Stimulated activated CD8-positive, alpha-beta memory T cell treated with anti-CD3 and anti-CD28 coated beads, Interleukin-15, amount 100 ng/mL, for 48 hours (primary cell): Measurements from ENCODE around the gene TSPAN17.
"Not testable (repeated sequence)": the region's sequence is repeated elsewhere in the genome, so short reads cannot be mapped to it uniquely, and the experiment has no call there.

ENCODE experiments used
- DNase-seq, 2 donors: peaks; one replicate each; pipeline ENCODE4 v3.0.0-alpha.2; 2020; ENCODE audit warnings: low read depth in 2 of 2

TSPAN17 gene, protein sequence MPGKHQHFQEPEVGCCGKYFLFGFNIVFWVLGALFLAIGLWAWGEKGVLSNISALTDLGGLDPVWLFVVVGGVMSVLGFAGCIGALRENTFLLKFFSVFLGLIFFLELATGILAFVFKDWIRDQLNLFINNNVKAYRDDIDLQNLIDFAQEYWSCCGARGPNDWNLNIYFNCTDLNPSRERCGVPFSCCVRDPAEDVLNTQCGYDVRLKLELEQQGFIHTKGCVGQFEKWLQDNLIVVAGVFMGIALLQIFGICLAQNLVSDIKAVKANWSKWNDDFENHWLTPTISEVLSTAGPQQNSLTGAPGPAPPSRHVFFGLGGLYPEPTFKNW

DNA sequence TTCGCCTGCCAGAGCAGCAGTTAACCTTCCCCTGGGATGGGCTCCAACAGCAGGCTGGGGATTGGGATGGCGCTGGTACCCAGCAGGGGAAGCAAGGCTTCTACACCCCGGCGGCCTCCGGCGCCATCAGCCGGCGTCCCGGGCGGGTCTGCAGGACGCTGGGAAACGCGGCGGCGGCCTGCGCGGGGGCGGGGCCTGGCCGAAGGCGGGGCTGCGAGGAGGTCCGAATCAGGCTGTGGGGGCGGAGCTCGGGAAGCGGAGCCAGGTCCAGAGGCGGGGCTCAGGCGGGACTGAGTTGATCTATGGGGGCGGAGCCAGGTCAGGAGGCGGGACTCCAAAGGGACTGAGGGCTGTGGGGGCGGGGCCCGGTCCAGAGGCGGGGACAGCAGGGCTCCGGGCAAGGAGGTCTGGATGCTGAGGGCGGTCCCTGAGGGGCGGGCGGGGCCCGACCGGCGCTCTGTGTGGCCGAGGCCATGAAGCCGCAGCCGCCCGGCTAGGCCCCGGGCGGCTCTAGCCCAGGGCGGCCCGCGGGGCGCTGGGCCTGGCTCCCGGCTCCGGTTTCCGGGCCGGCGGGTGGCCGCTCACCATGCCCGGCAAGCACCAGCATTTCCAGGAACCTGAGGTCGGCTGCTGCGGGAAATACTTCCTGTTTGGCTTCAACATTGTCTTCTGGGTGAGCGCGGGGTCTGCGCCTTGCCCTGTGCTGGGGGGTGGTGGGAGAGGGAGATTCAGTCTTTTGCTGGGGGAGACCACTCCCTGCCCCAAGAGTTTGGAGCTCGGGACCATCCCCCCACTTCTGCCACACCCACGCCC is at the start of gene TSPAN17:
Gene TSPAN17 (plus strand): TSS at position 455 of the 813 bp plus-strand sequence. CDS start 132 bp downstream, at position 587.
- peak; percentile 100 for DNase-seq

DNA sequence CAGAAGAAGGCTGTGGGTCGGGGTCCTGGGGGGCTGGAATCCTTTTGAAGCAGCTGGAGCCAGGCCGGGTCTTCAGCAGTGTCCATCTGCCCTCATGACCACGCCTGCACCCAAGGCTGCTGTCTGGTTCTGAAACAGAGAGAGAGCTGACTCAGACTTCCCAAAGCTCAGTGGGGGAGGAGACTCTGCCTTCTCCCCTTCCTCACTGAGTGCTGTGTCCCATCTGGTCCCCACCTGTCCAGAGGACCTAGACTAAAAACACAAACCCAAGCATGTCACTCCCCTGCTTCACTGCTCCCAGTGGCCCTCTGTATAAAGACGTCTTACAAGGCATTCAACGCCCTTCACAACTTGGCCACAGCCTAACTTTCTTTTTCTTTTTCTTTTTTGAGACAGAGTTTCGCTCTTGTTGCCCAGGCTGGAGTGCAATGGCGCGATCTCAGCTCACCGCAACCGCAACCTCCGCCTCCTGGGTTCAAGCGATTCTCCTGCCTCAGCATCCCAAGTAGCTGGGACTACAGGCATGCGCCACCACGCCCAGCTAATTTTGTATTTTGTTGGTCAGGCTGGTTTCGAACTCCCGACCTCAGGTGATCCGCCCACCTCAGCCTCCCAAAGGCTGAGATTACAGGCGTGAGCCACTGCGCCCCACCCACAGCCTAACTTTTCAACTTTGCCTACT is 47.4 kb upstream of the TSPAN17 start:
- not testable (repeated sequence) for DNase-seq

DNA sequence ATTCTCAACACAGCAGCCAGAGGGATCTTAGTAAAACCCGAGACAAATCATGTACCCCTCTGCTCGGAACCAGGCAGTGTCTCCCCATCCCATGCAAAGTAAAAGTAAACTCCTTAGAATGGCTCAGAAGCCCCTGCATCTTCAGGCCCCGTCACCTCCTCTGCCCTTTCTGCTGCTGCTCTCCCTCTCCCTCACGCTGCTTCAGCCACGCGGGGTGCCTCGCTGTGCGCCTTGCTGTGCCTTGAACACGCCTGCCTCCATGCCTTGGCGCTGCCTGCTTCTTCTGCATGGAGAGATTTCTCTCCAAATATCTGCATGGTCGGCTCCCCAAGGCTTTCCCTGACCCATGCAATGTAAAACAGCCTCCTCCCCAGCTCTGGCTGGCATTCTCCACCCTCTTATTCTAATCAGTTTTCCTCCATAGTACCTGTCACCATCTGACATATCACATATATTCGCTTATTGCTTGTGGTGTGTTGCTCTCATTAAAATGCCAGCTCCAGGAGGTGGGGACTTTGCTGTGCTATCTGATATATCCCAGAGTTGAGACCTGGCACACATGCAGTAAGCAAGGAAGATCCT is 45.3 kb upstream of the TSPAN17 start:
- no peak for DNase-seq

DNA sequence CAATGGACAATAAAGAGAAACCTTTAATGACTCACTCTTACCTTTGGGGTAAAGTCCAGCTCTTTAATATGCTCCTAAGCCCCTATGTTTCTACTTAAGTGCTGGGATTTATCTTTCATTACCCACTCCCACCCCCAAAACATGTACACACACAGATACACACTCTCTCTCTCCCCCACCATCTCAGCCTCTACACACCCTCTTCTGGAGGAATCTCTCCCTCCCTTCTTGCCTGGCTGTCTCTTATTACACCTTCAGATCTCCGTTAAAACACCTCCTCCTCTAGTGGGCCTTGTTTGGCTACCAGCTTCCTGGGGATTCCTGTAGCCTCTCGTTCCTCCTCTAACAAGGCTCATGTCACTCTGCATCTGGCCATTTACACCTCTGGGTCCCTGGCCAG is 44.2 kb upstream of the TSPAN17 start:
- DNase-seq, result no peak

DNA sequence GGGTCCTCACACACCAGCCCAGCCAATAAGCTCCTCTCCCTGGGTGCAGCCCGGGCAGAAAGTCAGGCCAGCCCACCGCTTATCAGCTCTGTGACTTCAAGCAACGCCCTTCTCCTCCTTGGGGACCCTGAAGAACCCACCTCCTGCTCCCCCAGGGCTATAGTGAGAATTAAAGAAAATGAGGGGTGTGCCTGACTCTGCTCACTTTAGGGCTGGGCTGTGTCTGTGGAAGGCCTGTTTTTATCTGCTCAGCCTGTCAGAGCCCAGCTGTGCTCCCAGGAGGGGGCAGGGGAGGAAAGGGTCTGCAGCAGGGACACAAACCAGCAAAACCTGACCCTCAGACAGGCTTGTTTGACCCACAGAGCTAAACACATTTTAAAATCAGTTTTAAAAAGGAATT is 41.3 kb upstream of the TSPAN17 start:
- no peak for DNase-seq

DNA sequence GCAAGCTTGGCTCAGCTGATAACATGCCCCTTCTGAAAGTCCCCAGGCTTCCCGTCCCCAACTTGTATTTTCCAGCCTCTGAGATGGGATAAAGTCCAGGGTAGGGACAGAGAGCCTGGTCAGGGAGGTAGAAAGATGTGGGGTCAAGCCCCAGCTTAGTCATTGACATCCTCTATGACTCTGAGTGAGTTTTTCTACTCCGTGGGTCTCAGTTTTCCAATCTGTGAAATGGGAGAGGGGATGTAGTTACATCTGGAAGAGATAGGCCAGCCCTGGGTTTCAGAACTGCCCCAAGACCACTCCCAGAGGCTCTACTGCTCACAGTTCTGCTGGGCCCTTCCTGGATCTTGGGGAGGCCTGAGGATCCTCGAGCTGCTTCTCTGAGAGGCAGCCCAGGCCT is 40.4 kb upstream of the TSPAN17 start:
- DNase-seq, result no peak

DNA sequence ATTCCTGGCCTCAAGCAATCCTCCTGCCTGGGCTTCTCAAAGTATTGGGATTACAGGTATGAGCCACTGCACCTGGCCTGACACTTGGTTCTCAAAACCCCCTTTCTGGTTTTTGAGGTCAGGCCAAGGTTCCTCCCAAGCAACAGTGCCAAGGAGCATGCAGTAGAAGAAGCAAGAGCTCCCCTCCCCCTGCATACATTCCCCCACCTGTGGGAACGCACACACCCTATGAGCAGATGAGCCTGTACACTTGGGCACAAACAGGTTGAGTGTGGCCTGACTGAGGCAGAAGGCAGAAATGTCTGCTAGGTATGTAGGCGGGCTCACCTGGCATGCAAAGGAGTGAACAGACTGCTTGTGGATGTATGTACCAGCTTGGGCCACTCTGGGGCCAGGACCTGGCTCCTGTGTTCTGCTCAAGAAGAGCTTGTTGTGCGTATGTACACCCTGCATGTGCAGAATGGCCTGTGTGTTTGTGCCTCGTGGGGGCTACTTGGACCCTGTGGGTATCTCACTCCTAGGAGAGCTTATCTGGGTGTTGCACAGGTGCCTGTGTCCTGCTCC is 39.1 kb upstream of the TSPAN17 start:
- no peak for DNase-seq

DNA sequence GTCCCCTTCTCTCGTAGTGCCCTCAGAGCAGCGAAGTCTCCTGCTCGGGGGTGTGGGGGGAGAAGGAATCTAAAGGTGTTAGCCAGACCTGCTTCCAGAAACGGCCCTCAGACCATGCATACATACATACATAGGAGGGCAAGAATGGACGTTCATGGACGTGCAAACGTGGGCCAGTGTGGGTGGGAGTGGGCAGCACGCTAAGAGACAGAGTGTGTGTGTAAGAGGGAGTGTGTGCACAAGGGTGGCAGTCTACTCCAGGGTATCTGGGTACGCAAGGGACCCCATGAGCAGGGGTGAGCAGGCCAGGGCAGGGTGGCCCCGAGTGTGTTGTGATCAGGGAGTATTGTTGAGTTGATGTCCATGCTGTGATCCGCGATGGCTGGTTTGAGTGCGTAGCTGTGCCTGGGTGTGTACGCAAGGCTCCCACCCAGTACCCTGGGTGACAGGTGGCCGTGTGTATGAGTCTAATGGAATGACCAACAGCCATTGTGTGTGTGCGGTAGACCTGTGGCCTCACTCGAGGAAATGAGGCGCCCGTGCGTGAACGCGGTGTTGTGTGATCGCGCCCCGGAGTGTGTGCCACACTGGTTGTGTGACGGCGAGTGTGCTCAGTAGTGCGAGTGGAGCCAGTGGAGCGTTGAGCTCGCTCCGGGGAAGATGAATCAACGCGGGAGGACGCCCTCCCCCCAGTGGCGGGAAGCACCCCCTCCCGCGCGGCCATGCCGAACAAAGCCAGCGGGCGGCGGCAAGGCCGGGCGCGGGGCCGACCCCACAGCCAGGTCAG is 38.2 kb upstream of the TSPAN17 start:
- DNase-seq, result no peak

DNA sequence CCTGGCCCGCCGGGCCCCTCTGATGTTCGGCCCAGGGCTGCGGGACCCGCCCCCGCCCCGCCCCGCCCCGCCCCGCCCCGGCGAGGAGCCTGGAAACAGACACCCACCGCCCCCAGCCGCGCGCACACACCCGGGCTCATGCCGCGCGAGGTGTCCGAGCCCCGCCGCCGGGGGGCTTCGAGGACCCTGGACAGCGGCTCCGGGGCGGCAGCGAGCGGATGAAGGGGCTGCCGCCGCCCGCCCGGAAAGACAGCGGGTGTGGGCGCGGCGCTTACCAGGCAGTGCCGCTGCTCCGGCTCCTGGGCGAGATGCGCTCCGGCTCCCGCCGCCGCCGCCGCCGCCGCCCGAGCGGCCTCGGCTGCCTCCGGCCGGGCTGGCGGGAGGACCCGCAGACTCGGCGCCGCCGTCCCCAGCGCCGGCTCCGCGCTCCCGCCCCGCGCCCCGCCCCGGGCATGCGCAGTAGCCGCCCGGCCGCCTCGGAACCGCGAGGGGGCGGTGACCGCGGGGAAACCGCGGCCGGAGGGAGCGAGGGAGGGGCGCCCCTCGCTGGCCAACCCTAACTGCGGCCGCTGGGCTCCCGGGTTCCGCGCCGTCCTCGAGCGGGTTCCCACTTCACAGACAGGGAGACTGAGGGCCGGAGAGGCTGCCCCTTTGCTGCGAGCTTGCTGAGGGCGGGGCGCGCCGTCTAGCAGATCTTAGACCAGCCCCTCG is 37.4 kb upstream of the TSPAN17 start, which contains the start of gene GPRIN1:
Gene GPRIN1 (minus strand): TSS at position 433 of the 711 bp plus-strand sequence. CDS start 10,322 bp downstream, outside the sequence.
- DNase-seq, result peak; percentile 47 to 57

DNA sequence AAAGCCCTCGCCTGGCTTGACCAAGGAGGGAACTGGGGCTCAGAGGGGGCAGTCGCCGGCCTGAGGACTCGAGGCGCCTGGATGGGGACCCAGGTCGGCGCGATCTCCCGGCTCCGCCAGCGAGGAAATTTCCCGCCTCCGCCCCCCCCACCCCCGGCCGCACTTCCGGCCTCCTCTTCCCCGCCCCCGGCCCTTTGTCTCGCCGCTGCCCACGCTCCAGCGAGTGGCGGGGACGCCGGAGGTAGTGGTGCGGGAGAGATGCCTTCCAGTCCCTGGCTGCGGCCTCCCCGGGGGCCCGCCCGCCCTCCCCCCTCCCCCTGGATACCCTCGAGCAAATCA is 36.9 kb upstream of the TSPAN17 start:
- no peak for DNase-seq

DNA sequence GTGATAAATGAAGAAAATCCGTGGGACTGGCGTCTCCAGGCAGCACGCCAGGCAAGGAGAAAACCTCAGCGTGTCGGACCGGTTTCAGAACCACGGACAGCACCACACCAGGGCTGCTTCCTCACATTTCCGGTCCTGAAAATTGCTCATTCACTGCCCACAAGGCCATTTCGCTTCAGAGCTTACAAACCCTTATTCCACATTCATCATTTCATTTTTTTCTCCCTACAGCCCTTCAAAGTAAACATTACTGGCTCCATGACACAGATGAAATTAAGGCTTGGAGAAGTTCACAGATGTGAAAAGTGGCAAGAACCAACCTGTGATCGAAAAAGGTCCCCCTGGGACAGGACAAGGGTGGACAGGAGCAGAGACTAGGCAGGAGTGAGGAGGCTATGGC is 35.8 kb upstream of the TSPAN17 start:
- peak; percentile 22 to 25 for DNase-seq

DNA sequence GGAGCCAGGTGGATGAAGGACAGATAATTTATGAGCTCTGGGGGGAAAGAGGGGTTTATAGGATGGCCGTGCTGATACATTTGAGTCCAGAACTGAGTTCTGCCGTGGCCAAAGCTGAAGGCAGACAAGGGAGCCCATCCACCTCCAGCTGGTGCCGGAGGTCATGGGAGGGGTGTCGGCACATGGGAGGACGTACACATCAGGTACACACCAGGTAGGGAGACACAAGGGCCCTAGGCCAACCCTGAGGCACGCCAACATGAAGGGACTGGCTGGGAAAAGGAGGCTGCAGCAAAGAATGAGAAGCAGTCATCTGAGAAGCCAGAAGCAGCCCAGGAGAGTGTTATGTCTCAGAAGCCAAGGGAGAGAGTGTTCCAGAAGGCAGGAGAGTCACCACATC is 35.3 kb upstream of the TSPAN17 start:
- DNase-seq, result no peak

DNA sequence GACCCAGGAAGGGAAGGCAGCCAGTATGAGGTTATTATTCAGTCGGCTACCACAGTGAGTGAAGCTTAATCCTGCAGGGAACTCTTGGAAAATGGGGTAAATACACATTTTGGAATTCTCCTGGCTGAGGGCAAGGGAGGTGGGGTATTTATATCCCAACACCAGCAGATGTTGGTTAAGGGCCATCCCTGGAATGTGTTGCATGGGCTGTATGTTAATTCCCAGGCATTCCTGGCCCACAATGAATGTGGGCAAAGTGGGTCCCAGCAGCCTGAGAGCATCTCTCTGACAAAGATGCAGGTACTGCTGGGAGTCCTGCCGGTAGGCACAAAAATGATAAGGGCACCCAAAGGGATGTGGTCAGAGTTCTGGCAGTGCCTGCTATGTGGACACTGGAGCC is 34.4 kb upstream of the TSPAN17 start:
- no peak for DNase-seq

DNA sequence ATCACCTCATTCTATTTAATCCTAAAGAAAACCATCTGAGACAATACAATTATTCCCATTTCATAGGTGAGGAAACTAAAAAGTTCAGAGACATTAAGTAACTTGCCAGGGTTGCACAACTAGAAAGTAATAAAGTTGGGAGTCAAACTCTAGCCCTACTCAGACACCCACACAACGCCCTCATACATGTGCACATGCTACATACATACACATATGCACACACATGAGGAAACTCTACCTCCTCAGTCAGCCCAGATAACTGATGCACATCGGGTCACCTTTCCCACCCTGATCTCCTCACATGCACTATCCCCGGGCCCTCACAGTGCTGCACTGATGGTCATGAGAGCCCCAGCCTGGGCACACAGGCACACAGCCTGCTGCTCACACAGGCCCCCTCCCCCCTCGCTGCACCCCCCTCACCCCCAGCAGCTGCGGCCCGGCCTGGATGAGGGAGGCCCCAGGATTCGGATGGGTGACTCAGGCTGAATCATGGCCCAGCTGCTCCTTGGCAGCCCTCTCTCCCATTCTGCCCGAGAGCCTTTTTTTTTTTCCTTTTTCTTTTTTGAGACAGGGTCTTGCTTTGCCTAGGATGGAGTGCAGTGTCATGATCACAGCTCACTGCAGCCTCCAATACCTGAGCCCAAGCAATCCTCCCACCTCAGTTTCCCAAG is 32.3 kb upstream of the TSPAN17 start:
- DNase-seq, result no peak

DNA sequence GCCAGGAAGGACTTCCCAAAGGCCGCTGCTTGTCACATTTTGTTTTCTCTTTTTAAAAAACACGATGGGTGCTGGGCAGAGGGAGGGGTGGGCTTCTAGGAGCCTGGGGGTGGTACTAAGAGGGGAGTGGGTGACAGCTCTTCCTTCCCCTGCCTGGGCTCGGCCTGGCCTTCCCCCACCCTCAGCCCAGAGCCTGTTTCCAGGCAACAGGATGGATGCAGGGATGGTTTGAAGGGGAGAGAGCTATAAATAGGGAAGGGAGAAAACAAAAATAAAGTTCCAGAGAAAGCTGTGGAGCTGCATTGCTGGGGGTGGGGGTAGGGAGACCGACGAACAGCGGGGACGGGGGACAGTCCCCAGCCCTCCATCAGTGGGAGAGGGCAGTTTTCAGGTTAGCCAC is 30.8 kb upstream of the TSPAN17 start:
- no peak for DNase-seq

DNA sequence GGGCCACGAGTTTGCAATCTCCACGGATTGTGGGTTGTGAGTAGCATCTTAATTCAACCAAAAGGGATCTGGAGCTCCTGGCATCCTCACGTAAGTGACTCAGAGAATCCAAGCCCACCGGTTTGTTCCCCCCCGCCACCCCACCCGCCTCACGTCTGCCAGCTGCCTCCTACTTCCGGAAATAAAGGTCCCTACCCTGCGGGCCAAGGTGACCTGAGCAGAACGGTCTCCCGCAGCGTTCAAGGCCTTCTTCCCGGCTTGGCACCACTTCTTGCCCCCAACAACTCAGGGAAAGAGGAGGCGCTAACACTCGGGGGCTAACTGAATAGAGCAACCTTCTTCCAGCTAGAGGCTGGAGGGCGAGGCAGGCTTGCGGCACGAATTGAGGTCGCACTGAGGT is 28.5 kb upstream of the TSPAN17 start:
- no peak for DNase-seq

DNA sequence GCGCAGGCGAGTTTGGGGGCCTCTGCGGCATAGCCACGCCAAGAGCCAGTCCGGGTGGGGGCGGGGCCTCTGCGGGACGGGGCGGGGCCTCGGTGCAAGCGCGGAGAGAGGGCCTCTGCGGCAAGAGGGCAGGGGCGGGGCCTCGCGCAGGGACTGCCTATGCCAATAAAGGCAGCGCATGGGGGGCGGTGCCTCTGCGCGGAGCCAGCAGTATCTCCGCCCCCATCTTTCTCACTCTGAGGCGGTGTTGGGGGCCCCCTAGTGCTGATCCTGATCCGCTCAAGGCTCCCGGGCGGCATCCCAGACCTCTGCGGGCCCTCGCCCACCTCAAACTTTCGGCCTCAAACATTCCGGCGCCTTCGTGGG is 28.1 kb upstream of the TSPAN17 start:
- DNase-seq, result peak; percentile 83 to 88

DNA sequence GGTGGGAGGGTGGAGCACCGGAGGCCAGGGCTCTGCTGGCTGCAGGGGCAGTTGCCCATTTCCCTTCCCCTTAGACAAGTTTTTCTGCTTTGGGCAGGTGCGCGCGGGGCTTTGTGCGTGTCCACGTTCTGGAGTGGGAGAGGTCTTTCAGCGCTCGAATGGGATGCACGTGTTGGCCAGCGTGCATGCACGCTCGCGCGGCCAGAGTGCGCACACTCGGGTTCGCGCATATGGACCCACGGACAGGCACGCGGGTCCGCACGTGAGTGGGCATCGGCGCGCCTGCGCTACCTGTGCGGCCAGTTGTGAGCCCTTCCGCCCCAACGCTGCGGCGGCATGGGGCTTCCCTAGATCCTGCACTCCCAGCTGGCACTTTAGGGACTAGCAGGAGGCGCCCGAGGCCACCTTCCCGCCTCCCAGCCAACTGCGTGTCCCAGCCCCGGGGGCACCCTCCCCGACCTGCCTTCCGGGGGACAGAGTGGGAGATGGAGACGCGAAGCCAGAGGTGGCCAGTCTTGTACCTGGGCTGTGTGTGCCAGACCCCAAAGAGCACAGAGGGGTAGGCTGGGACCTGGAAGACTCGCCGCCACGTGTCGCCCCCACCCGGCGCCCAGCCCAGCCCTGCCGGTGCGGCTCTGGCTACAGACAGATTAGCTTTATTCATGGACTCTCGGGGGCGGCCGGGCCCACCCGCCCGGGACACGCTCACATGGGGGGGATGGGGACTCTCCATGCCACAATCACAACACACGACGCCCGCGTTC is 27.5 kb upstream of the TSPAN17 start:
- DNase-seq, result no peak

DNA sequence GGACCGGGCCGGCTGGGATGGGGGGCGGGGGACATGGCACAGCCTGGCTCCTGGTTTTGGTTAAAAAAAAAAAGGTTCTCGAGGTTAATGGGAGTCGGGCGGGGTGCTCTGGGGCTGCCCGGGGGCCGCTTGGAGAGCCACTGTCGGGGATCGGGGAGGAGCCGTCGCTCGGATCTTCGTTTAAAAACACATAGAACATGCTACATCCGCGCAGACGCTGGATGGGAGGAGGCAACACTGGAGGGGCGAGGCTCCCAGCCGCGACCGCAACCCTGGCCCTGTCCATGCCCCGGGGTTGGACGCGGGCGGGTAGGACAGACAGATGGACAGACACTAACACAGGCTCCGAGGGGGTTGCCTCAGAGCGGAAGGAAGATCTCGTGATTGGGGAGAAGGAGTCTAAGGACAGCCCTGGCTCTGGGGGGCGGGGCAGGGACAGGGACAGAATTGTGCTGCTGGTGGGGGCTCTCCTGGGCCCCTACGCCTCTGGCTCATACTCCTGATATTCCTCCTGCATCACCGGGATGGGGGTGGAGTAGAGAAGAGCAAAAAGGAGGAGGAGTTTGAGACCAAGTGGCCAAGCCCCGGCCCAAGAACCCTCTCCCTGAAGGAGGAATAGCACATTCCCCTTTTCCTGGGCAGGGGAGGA is 26.8 kb upstream of the TSPAN17 start:
- DNase-seq, result no peak
